Fibroblast of skin of left biceps (primary cell): ENCODE measurements around the gene RIOK3.
"Not testable (repeated sequence)": the region's sequence is repeated elsewhere in the genome, so short reads cannot be mapped to it uniquely, and the experiment has no call there.

Experiments
- DNase-seq, 2 experiments: peaks; one replicate each; pipeline ENCODE4 v3.0.0-alpha.2; 2013; ENCODE audit warnings: low read depth in 2 of 2

Gene RIOK3

GRCh38 chr18:23451491-23451890, 1.6 kb upstream of the RIOK3 start:
- no peak for DNase-seq

- DNase-seq = no peak
Observed at GRCh38 chr18:23452347-23452727, 750 bp upstream of the RIOK3 start.

DNA sequence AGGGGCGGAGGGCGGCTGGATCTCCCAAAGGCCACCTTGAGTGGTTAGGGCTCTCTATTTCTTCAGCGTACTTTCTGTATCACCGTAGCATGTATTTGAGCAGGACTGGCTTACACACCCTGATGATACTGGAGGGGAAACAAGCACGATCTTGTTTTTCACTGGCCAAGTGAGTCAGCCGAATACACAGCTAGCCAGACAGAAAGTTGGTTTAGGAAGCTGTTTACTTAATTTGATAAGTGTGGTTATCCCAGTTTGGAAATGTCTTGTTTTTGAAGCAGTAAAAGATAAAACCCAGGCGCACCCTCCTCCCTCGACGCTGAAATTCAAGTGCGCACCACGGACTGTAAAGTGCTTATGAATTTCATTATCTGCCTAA, 582 bp downstream of the RIOK3 start:
- DNase-seq = no peak

DNA sequence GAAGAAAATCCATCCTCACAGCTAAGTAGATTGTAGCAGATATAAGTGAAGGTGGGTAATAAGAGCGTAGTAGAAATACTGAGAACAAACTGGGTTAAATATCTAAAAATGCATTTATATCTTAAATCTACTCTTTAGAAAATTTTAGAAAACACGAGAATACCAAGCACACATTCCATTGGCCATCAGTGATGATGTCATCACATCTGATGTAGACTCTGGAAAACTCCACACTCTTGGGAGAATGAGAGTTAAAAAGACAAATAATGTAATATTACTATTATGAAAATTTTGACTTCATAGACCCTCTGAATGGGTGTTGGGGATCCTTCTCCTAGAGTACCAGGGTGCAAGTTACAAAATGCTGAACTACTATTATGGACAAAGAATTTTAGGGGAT, 3.7 kb downstream of the RIOK3 start:
- DNase-seq = no peak

- no peak for DNase-seq
Observed at GRCh38 chr18:23458830-23459529, 5.9 kb downstream of the RIOK3 start.

GRCh38 chr18:23459530-23459921, 6.4 kb downstream of the RIOK3 start:
- no peak for DNase-seq

GRCh38 chr18:23460285-23461273, 7.5 kb downstream of the RIOK3 start:
- DNase-seq = no peak

DNA sequence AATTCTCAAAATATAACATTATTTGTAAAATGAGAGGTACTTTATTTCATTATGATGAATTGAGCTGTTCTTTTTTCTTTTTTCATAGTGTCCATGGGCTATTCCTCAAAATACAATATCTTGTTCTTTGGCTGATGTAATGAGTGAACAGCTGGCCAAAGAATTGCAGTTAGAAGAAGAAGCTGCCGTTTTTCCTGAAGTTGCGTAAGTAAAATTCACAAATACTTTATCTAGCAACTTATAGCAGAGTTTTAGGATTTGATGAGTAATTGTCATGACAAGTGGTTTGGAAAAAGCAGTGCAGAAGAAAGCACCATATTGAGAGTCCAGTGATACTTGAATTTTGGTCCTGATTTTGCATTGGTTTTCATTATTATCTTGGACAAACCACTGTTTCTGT, 9.8 kb downstream of the RIOK3 start:
- no peak for DNase-seq

- no peak for DNase-seq
Observed at GRCh38 chr18:23468753-23469459, 15.8 kb downstream of the RIOK3 start.

DNA sequence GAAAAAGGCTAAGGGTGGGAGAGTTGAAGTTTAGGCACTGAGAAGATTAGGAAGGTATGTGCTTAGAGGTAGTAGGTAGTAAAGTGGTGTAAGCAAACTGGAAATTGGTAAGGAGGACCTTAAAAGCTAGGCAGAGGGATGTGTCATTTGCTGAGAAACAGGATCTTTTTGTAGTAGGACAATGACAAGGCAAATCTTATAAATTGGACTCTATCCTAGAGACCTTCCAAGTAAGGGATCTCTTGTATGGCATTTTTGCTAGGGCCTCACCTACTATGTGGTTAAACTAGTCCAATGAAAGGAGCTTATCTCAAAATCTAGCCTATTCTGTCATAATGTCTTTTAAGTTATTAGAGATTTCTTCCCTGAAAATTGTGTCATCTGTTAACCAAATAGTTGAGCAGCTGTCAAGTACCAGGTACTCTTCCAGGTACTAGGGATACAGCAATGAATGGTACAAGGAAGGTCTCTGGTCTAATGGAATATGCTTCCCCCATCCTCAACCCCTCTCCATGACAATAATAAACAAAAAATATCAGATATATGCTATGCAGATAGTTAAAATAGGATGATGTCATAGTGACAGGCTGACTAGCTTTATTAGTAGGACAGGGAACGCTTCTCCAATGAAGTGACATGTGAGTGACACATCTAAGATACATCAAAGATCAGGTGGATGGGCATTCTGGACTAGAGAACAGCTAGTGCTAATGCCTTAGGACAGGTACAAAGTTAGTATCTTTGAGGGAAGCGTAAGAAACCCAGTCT, 17.7 kb downstream of the RIOK3 start:
- DNase-seq = no peak

DNA sequence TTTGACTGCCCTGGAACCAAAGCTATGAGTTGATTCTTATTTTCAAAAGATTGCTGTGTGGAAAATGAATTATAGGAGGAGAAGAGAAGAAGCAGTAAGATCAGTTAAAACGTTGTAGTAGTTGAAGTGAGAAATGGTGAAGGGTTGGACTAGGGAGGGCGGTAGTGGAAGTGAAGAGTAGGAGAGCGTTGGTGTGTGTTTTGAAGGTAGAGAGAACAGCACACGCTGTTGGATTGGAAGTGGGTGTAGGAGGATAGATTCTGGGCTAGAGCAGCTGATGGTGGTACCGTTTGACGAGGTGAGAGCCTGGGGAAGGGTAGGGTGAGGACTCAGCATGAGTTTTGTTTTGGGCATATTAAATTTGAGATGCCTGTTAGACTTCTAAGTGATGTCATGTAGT, 18.4 kb downstream of the RIOK3 start:
- DNase-seq = no peak

DNA sequence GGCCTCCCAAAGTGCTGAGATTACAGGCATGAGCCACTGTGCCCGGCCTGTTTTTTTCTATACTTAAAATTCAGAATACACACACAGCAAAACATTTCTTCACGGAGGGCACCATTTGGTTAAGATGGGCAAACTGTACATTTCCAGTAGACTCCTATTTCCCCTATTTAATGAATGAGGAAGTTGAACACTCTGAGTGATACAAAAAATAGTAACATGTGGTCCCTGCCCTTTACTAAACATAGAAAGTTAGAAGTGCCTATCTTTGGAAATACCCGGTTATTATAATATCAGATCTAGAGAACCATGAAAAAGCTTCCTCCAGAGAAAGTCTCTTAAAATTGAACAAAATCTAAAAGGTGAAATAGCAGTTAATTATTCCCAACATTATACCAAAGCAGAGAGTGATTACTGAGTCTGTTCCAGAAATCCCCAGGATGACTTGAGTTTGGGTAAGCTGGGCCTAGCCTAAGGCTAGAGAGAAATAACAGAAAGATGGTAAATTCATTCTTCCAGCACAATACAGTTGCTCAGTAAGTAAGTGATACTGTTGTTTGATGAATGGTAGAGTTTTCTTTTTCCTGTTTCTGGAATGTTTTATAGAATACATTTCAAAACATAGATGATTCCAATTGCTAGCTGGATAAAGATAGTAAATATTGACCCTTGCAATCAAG, 26.9 kb downstream of the RIOK3 start:
- no peak for DNase-seq

DNA sequence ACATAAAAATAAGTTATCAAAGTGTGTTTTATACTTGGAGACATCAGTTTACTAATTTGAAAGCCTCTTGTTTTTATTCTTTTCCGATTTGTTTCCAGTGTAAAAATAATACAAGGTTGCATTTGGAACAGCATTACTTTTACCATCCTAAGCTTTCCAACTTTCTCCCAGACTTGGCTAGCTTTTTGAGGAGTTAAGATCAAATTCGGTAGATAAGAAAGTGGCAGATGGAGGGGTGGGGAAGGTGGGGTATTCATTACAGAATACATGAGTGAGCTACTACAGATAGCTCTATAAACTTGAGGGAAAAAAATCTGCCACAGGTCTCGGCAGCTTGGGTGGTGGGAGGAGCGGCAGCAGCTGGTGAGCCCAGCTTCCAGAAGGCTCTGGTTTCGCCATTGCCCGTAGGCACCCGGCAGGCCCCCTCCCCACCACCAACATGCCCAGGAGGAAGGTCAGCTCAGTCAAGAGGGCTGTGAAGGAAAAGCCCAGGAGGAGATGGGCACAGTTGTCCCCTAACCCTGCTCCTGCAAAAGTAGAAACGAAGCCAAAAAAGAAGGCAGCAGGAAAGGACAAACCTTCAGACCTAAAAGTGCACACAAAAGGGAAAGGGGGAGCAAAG, 31.6 kb downstream of the RIOK3 start:
- DNase-seq = no peak

DNA sequence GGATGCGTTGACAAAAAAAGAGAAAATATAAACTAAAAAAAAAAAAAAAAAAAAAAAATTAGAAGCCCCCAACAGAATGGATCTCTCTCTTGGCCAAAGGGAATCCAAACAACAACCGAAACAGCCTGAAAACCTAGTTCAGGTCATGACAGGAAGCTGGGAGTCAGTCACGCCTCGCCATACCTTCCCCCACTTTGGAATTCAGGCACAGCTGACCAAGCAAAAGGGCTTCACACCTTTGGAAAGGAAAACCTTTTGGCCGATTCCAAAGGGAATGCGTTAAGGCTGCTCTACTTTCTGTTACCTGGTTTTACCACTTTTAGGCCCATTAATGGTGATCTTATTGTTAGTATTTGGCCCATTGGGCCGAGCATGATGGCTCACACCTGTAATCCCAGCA, 32.3 kb downstream of the RIOK3 start:
- DNase-seq = no peak

DNA sequence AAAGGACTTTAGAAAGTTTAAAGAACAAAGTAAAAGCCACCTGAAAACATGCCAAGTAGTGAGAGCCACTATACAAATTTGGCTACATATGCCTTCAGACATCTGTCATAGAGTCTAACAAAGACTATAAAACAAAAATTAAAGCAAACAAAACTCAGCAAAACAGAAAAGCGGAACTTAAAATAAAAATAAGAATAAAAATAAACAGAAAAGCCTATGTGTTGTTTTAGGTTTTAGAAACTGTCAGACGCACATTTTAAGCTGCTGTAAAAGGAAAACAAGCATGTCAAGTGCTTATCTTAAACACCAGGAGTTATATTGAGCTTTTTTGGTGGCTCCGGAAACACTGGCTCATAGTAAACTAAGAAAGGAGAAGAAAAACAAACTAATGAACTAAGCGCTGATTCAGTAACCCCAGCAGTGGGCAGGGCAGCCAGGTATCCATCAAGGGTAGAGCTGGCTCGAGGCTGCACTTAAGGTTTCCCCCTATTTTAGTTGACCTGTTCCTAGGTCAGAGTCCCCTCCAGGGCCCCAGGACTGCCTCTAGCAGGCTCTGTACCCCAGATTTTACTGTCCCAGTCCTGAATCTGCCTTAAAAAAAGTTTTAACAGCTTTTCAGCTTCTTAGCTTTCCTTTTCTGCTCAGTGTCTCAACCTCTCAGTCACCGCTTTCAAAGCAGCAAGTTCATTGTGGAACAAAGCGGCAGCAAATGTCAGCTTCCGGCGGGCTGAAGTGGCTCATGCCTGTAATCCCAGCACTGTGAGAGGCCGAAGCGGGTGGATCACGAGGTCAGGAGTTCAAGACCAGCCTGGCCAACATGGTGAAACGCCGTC, 34.9 kb downstream of the RIOK3 start:
- no peak for DNase-seq

DNA sequence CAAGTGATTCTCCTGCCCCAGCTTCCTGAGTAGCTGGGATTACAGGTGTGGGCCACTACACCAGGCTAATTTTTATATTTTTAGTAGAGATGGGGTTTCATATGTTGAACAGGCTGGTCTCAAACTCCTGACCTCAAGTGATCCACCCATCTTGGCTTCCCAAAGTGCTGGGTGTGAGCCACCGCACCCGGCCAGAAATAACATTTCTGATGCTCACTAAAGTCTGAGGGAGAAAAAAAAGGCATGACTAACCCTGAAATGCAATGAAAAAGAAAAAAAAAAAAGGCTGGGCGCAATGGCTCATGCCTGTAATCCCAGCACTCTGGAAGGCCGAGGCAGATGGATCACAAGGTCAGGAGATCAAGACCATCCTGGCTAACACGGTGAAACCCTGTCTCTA, 36.5 kb downstream of the RIOK3 start:
- not testable (repeated sequence) for DNase-seq

GRCh38 chr18:23493654-23494053, 40.6 kb downstream of the RIOK3 start:
- DNase-seq = no peak

GRCh38 chr18:23494992-23495391, 41.9 kb downstream of the RIOK3 start:
- no peak for DNase-seq

DNA sequence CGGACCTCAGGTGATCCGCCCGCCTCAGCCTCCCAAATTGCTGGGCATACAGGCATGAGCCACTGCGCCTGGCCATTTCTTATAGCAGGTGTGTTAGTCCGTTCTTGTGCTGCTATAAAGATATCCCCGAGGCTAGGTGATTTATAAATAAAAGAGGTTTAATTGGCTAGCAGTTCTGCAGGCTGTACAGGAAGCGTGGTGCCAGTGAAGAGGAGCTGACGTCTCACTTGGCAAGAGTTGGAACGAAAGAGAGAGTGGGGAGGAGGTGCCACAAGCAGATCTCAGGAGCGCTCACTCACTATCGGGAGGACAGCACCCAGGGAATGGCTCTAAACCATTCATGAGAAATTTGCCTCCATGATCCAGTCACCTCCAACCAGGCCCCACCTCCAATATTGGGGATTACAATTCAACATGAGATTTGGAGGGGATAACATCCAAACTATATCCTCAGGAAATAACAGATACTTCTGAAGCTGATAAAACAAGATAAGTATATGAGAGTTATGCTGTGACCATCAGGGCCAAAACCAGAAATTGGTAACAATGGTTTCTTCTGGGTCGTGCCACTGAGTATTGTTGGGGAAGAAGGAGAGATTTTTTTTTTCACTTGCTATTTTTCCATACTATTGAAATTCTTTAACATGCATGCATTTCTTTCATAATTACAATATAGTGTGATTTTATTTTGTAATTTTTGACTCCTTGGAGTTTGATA, 42.8 kb downstream of the RIOK3 start:
- no peak for DNase-seq
